ENCODE data around the gene SLC6A3.

GRCh38 chr5:1390861-1391600 is 54.2 kb downstream of the SLC6A3 start:
- no peak for TF ChIP-seq EZH2 (IDR thresholded peaks at IDR 0.05; ENCODE audit: low read length, missing control alignments)
- no peak for TF ChIP-seq CTCF (conservative IDR thresholded peaks at IDR 0.05 in 1 of 2, IDR thresholded peaks at IDR 0.05 in 1 of 2; ENCODE audit: low read depth in 1 of 2, low read length in 2 of 2)

All from fibroblast of lung (primary cell).